LNCAP (cell line): ENCODE measurements around the gene LRIT2.

Experiments used
- CTCF ChIP-seq: fragments of 450-650 bp; IDR thresholded peaks from 2 replicates; pipeline ENCODE4 v1.5.1; 2017; ENCODE audit warnings: mild to moderate bottlenecking

LRIT2 gene

GRCh38 chr10:84237199-84238051 is 12.1 kb upstream of the LRIT2 start:
- no peak for TF ChIP-seq CTCF

- no peak for TF ChIP-seq CTCF
Observed at GRCh38 chr10:84236807-84237198, 11.5 kb upstream of the LRIT2 start.

GRCh38 chr10:84235096-84235495 is 9.8 kb upstream of the LRIT2 start:
- TF ChIP-seq CTCF, result no peak

- no peak for TF ChIP-seq CTCF
Observed at GRCh38 chr10:84234479-84234878, 9.1 kb upstream of the LRIT2 start.

- TF ChIP-seq CTCF, result no peak
Observed at GRCh38 chr10:84233940-84234339, 8.6 kb upstream of the LRIT2 start.

GRCh38 chr10:84232376-84232775 is 7.0 kb upstream of the LRIT2 start:
- TF ChIP-seq CTCF, result no peak

GRCh38 chr10:84230359-84230758 is 5.0 kb upstream of the LRIT2 start:
- TF ChIP-seq CTCF, result no peak
